ENCODE data around the gene NDRG2.
"Not testable (repeated sequence)": the region's sequence is repeated elsewhere in the genome, so short reads cannot be mapped to it uniquely, and the experiment has no call there.

The NDRG2 gene

DNA sequence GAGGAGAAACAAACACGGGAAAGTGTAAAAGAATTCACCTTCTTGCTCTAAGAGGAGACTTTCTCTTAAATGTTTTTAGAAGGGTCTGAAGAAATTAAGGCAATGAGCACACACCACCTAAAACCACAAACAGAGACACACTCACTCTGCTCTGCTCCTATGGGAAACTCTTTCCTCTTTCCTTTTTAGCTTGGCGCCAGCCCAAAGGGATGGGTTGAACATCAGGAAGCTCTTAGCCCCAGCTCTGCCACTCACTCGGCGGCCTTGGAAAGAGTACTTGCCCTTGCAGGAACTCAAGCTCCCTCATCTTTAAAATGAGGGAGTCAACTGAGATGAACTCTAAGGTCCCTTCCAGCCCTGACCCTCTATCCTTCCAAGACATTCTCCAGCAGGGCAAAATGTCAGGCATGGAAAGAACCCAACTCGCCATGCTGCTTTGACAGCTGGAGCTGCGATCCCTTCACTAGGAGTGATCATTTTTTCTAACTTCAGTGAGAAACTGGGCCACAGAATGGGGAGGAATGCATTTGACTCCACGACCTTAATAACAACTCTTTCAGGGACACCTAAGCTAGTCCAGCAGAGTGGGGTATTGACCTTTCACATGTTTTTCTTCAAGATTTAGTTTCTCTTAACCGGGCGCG is 31.8 kb upstream of the NDRG2 start:
- no peak for FAIRE-seq
- DNase-seq (ENCODE audit: insufficient read length, low spot score): no peak

DNA sequence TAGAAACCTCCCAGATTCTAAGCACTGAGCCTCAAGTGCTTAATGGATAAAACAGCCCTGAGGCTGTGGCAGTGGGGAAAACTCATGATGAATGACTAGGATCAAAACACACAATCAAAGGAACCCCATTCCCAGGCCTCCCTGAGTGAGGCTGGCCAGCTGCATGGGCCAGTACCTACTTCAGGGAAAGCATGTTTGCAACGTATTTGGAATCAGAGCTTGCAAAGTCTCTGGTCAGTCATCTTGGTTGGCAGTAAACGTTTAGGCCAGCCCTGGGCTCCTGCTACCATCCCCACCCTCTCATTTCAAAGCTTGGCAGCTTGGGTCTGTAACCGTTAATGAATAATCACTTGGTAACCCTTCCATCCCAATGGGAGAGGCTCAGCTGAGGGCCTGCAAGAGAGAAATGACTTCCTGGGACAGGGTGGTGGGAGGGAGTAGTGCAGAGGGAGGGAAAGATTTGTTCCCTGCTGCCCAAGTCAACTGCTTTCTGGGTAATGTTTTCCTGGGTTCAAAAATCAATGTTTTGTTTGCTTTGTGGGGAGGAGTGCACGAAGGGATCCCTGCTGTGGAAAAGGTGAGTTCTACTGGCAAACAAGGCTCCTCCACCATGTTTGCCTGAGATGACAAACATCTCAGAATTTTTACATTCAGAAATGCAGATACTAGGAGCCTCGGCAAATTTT is 30.7 kb upstream of the NDRG2 start:
- no peak for DNase-seq (ENCODE audit: insufficient read length, low spot score)
- FAIRE-seq: no peak

DNA sequence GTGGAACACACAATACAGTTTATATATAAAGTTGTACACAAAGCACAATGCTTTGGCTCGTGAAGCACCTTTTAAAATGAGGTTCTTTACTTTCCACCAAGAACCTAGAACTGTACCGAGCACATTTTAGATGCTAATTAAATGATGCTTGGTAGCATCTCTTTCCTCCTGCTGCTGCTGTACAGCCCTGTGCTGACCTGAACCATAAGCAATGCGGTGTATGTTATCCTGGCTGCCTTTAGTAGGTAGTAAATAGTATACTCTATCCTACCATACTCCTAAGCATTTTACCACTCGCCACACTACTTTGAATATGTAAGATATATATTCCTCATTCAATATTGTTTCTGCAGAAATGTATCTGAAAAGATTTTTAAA is 29.9 kb upstream of the NDRG2 start:
- FAIRE-seq: no peak
- DNase-seq (ENCODE audit: insufficient read length, low spot score): no peak

DNA sequence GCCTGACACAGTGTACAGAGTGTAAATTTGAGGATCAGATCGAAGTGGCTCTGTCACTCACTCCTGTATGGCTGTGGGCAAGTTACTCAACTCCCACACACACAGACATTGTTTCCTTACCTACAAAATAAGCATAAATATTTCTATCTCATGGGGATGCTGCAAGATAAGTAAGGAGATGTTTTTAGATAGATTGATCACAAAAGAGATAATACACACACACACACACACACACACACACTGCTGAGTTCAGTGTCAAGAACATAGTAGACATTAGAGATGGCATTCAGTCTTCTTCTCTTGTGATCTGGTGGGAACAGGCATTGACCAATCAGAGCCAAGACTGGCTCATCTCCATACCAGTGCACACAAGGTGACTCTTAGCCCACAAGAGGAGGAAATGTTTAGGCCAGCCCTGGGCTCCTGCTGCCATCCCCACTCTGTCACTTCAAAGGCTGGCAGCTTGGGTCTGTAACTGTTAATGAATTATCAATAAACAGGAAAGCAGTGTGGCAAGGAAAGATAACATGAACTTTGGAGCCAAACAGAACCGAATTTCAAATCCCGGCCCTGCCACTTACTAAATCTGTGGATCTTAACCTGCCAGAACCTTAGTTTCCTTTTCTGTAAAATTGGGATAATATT is 29.4 kb upstream of the NDRG2 start:
- FAIRE-seq (no peak), DNase-seq (ENCODE audit: insufficient read length, low spot score) (no peak)

DNA sequence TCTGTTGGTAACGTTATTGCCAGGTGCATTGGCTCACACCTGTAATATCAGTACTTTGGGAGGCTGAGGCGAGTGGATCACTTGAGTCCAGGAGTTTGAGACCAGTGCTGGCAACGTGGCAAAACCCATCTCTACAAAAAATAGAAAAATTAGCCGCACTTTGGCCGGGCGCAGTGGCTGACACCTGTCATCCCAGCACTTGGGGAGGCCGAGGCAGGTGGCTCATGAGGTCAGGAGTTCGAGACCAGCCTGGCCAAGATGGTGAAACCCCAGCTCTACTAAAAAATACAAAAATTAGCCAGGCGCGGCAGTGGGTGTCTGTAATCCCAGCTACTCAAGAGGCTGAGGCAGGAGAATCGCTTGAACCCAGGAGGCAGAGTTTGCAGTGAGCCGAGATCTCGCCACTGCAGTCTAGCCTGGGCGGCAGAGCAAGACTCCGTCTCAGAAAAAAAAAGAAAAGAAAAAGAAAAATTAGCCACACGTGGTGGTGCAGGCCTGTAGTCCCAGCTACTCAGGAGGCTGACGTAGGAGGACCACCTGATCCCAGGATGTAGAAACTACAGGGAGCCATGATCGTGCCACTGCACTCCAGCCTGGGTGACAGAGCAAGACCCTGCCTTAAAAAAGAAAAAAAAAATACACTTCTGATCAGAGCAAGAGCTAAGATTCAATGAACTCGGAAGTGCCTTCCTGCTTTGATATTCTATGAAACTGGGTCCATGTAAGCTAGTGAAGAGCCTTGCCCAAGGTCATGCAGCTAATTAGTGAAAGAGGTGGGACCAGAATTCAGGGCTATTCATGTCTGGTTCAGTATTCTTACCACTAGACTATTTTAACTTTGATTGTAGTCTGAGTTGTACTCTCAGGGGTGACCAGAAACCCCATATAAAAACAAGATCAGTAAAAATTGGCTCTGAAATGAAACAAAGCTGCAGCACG is 28.6 kb upstream of the NDRG2 start:
- FAIRE-seq (no peak), DNase-seq (ENCODE audit: insufficient read length, low spot score) (no peak)

DNA sequence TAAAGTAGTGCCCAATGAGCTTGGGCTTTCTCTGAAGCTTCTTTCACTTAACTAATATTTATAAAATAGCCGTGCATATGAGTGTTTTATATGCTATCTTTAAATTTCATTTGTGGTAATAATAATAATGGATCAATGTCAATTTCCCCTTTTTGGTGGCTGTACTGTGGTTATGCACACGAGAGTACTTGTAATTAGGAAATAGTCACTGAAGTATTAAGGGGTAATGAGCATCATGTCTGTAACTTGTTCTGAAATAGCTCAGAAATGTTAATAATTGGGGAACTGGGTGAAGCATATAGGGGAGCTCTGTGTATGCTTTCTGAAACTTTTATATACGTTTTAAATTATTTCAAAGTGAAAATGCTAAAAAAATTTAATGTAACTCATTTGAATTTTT is 25.7 kb upstream of the NDRG2 start:
- DNase-seq (ENCODE audit: insufficient read length, low spot score) (no peak), FAIRE-seq (no peak)

DNA sequence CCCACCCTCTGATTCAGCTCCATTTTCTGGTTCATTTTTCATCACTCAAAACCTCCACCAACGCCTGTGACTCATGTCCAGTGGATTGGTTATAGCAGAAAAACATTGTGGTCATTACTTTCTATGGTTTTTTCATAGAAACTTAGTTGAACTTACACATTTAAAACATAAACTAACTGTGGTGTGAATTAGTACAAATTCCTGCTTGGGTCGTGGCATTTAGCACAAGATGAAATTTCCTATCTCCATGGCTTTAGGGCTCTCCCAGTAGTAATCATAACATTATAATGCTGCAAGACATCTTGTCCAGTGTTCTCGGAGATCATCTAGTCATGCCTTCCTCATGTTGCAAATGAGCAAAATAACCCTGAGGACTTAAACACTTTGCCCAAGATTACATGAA is 24.4 kb upstream of the NDRG2 start:
- DNase-seq (ENCODE audit: insufficient read length, low spot score) (no peak), FAIRE-seq (no peak)

DNA sequence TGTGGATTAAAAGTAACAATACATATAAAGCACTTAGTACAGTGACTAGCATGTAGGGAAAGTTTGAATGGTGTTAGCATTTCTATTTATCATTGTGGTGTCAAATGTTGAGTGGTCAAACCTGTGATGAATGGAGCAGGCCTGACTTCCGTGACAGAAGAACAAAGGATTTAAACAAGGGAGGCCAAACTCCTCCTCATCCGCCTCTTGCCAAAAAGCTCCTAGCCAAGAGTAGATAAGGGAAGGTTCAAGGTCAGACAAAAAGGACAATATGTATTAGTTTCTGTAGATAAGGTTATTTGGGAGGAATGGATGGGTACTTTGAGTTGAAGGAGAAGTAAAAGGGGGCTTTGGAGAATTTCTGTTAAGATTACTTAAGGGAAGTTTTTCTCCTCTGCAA is 23.8 kb upstream of the NDRG2 start:
- no peak for DNase-seq (ENCODE audit: insufficient read length, low spot score)
- no peak for FAIRE-seq

DNA sequence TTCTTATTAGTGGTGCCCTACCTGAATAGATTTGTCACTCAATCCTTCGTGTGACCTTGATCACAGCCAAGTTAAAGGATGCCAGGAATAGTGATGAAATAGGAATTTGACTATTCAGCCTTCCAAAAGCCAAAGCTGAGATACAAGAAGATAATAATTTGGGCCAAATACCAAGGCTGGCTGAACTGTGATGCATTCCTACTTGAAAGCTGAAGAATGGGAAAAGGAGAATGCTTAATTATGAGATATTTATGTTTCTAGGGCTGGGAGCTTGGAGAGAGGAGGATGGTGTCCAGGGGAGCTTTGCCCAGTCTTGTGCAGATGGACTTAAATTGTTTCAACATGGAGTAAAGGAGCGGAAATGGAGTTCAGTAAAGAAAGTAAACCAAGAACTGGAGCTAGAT is 22.5 kb upstream of the NDRG2 start:
- DNase-seq (ENCODE audit: insufficient read length, low spot score): no peak
- FAIRE-seq: no peak

DNA sequence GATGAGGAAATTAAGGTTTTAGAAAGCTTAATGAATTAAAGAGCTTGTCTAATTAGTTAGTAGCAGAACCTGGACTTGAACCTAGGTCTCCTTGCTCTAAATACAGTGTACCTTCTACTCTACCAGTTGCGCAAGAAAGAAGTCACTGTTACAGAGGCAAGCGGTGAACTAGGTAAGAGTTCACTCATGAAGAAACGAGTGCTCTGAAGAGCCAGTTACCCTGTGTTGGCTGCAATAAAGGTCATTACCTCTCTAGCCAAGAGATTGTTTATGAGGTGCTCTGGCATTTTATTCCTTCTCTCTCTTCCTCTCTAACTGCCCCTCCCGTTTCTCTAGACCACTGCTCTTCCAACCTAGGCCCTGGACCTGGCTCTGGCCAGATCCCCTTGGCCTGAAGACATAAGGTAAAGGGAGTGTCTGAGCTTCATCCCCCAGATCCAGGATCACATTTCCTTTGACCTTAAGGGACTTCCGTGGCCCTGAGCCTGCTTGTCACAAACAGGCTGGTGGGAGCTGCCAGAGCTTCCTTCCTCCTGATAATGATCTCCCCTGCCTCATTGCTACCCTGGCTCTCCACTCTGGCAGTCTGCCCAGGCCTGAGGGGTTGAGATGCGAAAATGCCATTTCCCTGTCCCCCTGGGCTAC is 19.2 kb upstream of the NDRG2 start:
- FAIRE-seq: no peak
- DNase-seq (ENCODE audit: insufficient read length, low spot score): no peak

DNA sequence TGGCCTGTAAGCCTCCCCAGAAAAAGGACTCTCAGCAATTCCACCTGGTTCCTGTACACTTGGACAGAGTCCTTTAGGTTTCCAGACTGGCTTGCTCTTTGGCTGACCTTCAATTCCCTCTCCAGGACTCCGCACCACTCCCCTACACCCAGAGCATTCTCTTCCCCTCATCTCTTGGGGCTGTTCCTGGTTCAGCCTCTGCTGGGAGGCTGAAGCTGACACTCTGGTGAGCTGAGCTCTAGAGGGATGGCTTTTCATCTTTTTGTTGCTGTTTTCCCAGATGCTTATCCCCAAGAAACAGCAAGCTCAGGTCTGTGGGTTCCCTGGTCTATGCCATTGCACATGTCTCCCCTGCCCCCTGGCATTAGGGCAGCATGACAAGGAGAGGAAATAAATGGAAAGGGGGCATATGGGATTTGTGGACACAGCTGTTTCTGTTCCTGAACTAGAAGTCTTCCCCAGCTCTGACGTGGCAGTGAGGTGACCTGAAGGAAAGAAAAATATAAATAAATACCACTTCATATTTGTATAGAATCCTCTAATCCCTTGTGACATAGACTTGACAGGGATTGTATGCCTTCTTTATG is 18.6 kb upstream of the NDRG2 start:
- no peak for FAIRE-seq
- no peak for DNase-seq (ENCODE audit: insufficient read length, low spot score)

DNA sequence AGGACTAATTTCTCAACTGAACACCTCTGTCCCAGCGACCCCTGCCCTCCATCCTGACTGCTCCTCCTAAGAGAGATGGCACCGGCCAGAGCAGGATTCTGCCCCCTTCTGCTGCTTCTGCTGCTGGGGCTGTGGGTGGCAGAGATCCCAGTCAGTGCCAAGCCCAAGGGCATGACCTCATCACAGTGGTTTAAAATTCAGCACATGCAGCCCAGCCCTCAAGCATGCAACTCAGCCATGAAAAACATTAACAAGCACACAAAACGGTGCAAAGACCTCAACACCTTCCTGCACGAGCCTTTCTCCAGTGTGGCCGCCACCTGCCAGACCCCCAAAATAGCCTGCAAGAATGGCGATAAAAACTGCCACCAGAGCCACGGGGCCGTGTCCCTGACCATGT is 18.1 kb upstream of the NDRG2 start:
- FAIRE-seq: no peak

DNA sequence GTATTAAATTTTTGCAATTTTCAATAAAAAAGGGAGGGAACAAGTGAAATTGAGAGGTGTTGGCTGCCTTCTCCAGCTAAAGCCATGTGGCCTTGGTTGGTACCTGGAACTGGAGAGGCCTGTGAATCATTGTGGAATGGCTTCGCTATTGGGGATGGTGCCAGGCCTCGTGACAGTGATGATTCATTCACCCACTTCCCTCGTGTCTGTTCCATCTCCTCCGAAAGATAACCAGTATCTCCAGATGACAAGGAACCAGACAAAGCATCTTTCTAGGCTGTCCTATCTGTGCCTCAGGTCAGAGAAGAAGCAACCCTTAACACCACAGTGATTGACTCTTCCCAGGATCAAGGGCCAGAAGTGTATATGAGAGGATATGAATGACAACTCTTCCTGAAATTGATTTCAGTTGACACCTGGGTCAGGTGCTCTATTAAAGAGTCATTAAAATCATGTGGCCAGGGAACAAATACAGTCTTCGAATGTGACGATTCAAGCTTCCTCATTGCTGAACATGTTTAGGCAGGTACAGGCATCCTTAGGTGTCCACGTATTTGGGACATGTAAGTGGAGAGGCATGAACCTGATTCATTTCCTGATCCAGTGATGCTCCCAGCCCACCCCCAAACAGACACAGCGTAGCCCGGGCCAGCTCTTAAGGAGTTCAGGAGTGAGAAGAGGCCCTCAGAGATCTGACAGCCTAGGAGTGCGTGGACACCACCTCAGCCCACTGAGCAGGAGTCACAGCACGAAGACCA is 17.0 kb upstream of the NDRG2 start, which contains the start of gene RNASE7:
Gene RNASE7, plus strand, starts transcription at position 687 of the 758 bp plus-strand sequence. CDS start 631 bp downstream, outside the sequence.
- DNase-seq (ENCODE audit: insufficient read length, low spot score): no peak
- FAIRE-seq: no peak

More for the DNA sequence above, 18.1 kb upstream of the NDRG2 start:
- DNase-seq (ENCODE audit: insufficient read length, low spot score): no peak

DNA sequence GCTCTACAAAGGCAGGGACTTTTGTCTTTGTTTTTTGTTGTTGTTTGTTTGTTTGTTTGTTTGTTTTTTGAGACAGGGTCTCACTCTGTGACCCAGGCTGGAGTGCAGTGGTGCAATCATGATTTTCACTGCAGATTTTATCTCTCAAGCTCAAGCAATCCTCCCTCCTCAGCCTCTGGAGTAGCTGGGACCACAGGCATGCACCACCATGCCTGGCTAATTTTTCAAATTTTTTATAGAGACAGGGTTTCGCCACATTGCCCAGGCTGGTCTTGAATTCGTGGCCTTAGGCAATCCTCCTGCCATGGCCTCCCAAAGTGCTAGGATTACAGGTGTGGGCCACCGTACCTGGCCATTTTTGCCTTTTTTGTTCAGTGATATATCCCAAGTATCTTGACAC is 16.1 kb upstream of the NDRG2 start:
- FAIRE-seq: not testable (repeated sequence)

DNA sequence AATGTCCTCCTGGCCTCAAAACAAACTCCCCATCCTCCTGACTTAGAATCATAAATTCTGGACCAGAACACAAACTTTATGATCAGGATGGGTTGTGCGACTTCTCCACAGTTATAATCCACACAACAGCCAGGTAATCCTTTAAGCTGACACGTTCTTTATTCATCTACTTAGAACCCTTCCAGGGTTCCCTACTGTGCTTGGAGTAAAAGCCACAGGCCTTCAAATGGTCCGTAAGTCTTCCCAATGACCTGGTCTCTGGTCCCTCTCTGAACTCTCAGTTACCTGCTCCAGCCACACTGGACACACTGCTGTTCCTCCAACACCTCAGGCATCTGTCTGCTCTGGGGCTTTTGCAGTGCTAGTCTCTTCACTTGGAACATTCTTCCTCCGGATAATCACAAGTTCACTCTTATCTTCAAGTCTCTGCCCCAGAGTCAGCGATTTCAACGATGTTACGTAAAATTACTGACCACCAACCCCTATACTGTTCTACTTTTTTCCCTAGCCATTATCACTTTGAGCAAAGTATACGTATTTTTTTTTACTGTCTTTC is 15.6 kb upstream of the NDRG2 start:
- DNase-seq (ENCODE audit: insufficient read length, low spot score) (no peak), FAIRE-seq (no peak)

More for the DNA sequence above, 16.1 kb upstream of the NDRG2 start:
- not testable (repeated sequence) for DNase-seq (ENCODE audit: insufficient read length, low spot score)

DNA sequence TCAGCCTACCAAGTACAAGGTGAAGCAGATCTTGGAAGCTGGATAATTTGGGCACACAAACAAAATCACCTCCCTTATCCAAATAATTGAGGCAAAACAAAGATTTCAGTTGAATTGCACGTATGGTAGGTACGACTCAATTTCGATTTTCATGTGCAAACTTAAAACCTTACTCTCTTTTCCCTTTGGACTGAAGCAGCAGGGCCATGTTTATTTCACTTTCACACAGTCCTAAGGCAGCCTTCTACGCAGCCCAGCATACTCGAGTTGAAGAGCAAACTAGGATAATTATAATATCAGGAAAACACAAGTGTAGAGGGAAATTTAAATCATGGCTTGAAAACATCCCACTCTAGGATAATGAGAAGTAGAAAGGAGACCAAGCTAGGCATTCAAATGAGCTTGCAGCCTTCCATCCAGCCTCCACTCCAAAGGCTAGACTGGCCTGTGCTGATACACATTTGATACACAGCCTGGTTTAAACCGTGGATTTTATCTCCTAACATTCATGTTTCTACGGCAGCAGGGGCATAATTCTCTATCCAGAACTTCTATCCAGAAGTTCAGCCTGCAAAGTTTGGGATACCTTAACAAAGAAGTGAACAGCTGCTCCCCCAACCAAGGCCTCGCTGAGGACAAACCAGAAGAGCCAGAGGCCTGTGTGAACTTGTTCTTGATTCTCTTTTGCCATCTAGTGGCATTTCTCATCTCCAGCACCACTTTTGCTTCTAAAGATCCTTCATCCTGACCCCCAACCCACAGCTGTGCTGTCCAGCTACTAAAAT is 14.9 kb upstream of the NDRG2 start:
- DNase-seq (ENCODE audit: insufficient read length, low spot score) (peak; percentile 52), FAIRE-seq (no peak)

DNA sequence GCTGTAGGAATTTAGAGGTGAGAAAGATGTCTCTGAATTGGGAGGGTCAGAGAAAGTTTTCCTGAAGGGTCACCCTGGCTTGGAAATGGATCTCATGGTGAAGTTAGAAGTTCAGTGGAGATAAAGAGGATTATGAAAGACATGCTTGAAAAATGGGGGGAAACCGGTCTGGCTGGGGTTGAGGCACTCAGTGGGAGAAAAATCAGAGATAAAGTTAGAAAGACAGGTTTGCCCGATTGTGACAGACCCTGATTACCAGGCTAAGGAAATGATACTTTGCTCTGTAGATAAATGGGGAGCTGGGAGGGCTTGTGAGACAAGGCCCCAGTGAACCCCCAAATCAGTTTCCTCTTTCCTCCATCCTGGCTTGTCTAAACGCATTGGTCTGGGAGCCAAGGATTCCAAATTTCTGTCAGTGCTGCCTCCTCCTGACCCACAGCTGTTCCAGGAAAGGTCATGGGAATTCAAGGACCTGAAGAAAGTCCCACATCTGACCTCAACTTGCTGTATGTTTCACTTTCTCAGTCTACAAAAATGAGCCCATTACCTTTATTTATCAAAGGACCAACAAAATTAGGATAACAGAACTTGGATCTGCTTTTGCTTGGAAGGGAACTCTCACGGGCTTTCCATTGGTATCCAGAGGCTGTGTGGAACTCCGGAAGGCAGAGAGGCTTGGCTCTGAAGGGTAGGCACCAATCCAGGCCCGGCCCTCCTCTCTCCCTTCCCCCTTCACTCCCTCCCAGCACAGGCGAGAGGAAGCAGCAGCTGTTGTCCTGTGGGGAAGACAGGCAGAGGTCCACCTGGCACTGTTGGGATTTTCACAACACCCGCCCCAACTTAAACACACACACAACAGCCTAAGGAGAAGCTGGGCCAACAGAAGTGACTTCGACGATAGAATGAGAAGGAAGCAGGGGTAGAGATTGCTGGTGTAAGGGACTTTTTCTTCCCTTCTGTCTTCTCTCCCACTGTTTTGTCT is 13.9 kb upstream of the NDRG2 start:
- FAIRE-seq (no peak), DNase-seq (ENCODE audit: insufficient read length, low spot score) (no peak)

Data from HTR-8/SVneo (cell line).